Osteoblast (primary cell): ENCODE results near the gene CEP290. TPM values are rescaled to one million over a fixed set of nuclear protein-coding genes. Genes with fewer than 3 reads are reported as not detected.
A peak's percentile ranks its signal among the peaks of the same experiment; 100 is the strongest.

ENCODE experiments used
- DNase-seq: peaks from one replicate; pipeline ENCODE4 v3.0.0; 2011; ENCODE audit warnings: low spot score, mixed read lengths; ENCODE audit not compliant: insufficient read length; ENCODE audit errors: missing footprints
- H2AFZ ChIP-seq: 2 replicates; pipeline ENCODE4 v1.6.0; 2011; ENCODE audit warnings: mild to moderate bottlenecking, low read length
- H3K27ac ChIP-seq: 2 replicates; pipeline ENCODE4 v1.5.1; 2011; ENCODE audit warnings: mild to moderate bottlenecking, low read depth, low read length, moderate library complexity
- H3K27me3 ChIP-seq: 2 replicates; pipeline ENCODE4 v1.6.0; 2012; ENCODE audit warnings: mild to moderate bottlenecking, control low read depth, inconsistent platforms, low read length, moderate library complexity; ENCODE audit not compliant: insufficient read depth
- H3K36me3 ChIP-seq: 2 replicates; pipeline ENCODE4 v1.5.1; 2011; ENCODE audit warnings: mild to moderate bottlenecking, low read length, control low read depth, moderate library complexity; ENCODE audit not compliant: insufficient read depth
- H3K4me1 ChIP-seq: 2 replicates; pipeline ENCODE4 v1.5.1; 2011; ENCODE audit warnings: mild to moderate bottlenecking, low read length, control low read depth, moderate library complexity; ENCODE audit not compliant: insufficient read depth
- H3K4me2 ChIP-seq: 2 replicates; pipeline ENCODE4 v1.6.0; 2011; ENCODE audit warnings: mild to moderate bottlenecking, low read length; ENCODE audit not compliant: insufficient read depth
- H3K4me3 ChIP-seq: fragments of 200-600 bp; sonication (generic); 3 replicates; pipeline ENCODE4 v1.5.1; 2012; ENCODE audit warnings: mild to moderate bottlenecking, low read length, inconsistent platforms; ENCODE audit not compliant: insufficient read depth
- H3K79me2 ChIP-seq: 2 replicates; pipeline ENCODE4 v1.6.0; 2012; ENCODE audit warnings: mild to moderate bottlenecking, low read length, control low read depth, inconsistent platforms; ENCODE audit not compliant: insufficient read depth
- H3K9me3 ChIP-seq: 2 replicates; pipeline ENCODE4 v1.5.1; 2011; ENCODE audit warnings: low read depth, low read length, control low read depth
- H4K20me1 ChIP-seq: 2 replicates; pipeline ENCODE4 v1.6.0; 2012; ENCODE audit warnings: mild to moderate bottlenecking, low read length, control low read depth; ENCODE audit not compliant: insufficient read depth
- total RNA-seq: library from RNA; depleted of rRNA; stranded (reverse); fragments of >200 nt; gene quantifications from 2 replicates; pipeline ENCODE4 v1.2.3, GENCODE V29; 2012
- TF ChIP-seq, protein P1 (sequence below): IDR thresholded peaks from 2 replicates; pipeline ENCODE4 v1.5.1; 2011; ENCODE audit warnings: mild to moderate bottlenecking, low read depth, low read length, moderate library complexity; ENCODE audit errors: extremely low read depth

Gene CEP290
- total RNA-seq, 1 donor = 20.3 TPM

DNA sequence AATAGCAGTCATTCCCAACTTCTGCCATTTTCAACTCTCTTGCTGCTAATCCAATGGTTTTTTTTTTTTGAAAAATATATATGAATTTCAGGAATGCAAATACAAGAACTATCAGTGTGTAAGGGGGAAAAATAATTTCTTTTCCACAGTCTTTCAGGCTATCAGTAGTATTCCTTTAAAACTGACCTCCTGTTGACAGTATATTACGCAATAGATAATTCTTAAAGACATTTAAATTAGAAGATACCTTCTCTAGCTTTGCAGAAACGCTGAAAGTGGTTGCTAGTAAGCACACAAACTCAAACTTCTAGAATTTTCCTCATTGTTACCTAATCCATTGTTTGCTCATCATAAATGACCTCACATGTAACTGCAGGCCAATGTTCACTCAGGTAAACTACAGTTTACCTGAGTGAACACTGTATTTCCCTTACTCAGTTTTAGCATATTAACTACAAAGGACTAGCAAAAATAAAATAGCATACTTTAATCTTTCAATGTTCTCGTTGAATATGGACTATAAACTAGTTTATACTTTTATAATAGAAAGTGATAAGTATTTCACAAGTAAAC lies 112.7 kb downstream of the CEP290 start, which contains the start of gene C12orf50:
Gene C12orf50, minus strand, starts transcription at position 309 of the 573 bp plus-strand sequence. CDS start 2,439 bp downstream, outside the sequence.
- peak; percentile 43 for DNase-seq
- Histone ChIP-seq H3K79me2 (no peaks in the 10 kb centered on the region), H3K27ac (no peak within 1 kb of the TSS), H3K36me3 (no peaks in the 10 kb centered on the region), H3K27me3 (peaks cover 3% of the 10 kb centered on the region), H3K4me3 (no peak within 1 kb of the TSS), H3K4me1 (no peaks in the 10 kb centered on the region), H4K20me1 (no peaks in the 10 kb centered on the region), H3K4me2 (no peak within 1 kb of the TSS), H3K9me3 (no peaks in the 10 kb centered on the region), H2AFZ (no peak within 1 kb of the TSS)
- TF ChIP-seq, protein P1, sequence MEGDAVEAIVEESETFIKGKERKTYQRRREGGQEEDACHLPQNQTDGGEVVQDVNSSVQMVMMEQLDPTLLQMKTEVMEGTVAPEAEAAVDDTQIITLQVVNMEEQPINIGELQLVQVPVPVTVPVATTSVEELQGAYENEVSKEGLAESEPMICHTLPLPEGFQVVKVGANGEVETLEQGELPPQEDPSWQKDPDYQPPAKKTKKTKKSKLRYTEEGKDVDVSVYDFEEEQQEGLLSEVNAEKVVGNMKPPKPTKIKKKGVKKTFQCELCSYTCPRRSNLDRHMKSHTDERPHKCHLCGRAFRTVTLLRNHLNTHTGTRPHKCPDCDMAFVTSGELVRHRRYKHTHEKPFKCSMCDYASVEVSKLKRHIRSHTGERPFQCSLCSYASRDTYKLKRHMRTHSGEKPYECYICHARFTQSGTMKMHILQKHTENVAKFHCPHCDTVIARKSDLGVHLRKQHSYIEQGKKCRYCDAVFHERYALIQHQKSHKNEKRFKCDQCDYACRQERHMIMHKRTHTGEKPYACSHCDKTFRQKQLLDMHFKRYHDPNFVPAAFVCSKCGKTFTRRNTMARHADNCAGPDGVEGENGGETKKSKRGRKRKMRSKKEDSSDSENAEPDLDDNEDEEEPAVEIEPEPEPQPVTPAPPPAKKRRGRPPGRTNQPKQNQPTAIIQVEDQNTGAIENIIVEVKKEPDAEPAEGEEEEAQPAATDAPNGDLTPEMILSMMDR = no peak

DNA sequence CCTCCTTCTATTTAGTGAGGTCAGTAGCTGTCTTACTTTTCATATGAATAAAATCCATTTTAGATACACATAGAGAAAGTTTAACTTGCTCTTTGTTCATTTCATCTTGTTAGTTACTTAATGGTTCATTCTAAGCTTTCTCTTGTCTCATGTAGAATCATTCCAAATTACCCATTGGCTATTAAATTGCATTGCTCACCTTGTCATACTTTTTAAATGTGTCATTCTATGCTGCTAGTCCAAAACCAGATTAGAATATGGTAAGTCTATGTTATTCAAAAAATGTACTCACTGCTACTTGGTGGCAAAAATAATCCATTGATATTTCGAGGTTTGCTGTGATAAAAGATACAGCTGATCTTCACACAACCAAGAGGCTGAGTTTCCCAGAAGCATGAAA lies 115.7 kb downstream of the CEP290 start:
- no peaks in the 10 kb centered on the region for H4K20me1 ChIP-seq
- no peaks in the 10 kb centered on the region for H3K36me3 ChIP-seq
- H3K9me3 ChIP-seq = no peaks in the 10 kb centered on the region
- H3K4me2 ChIP-seq = no peak overlapping the region
- H3K79me2 ChIP-seq = no peaks in the 10 kb centered on the region
- H2AFZ ChIP-seq = no peak overlapping the region
- H3K4me3 ChIP-seq = no peak overlapping the region
- no peak overlapping the region for H3K27ac ChIP-seq
- no peak for DNase-seq
- H3K4me1 ChIP-seq = no peaks in the 10 kb centered on the region
- peaks cover 4% of the 10 kb centered on the region for H3K27me3 ChIP-seq
- TF ChIP-seq, protein P1 = no peak

DNA sequence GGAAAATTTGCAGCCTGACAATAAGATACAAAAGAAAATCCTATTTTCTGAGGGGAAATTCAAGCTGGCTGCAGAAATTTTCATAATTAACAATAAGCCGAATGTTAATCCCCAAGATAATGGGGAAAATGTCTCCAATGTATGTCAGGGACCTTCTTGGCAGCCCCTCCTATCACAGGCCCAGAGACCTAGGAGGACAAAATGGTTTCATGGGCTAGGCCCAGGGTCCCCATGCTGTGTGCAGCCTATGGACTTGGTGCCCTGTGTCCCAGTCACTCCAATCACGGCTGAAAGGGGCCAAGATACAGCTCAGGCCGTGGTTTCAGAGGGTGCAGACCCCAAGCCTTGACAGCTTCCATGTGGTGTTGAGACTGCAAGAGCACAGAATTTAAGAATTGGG lies 123.9 kb downstream of the CEP290 start:
- Histone ChIP-seq H3K4me1 (no peaks in the 10 kb centered on the region), H3K4me3 (no peak overlapping the region), H3K27ac (no peak overlapping the region), H4K20me1 (no peaks in the 10 kb centered on the region), H3K27me3 (no peaks in the 10 kb centered on the region), H3K4me2 (no peak overlapping the region), H3K9me3 (peaks cover 3% of the 10 kb centered on the region), H3K79me2 (no peaks in the 10 kb centered on the region), H2AFZ (no peak overlapping the region), H3K36me3 (no peaks in the 10 kb centered on the region)
- no peak for DNase-seq
- TF ChIP-seq, protein P1 = no peak

DNA sequence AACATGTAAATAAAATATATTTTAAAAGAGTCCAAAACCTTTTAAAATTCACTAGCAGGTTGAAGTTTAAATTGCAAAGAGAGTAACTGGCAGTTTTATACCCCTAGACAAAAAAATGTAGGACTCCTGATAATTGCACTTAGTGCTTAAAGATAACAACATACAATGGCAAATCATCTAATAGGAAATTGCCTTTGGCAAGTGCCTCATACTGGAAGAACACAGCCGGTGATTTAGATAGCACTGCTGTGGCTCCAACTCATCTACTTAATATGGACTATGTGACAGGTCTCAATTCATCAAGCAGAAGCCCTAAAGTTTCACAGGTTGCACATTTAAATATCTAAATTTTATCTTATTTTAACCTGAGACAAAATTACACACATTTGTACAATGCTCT lies 126.1 kb downstream of the CEP290 start:
- no peak for DNase-seq
- no peaks in the 10 kb centered on the region for H3K27me3 ChIP-seq
- no peaks in the 10 kb centered on the region for H3K36me3 ChIP-seq
- H3K27ac ChIP-seq = no peak overlapping the region
- no peaks in the 10 kb centered on the region for H3K79me2 ChIP-seq
- no peaks in the 10 kb centered on the region for H3K4me1 ChIP-seq
- TF ChIP-seq, protein P1 = no peak
- H3K4me2 ChIP-seq = no peak overlapping the region
- no peak overlapping the region for H2AFZ ChIP-seq
- peaks cover 3% of the 10 kb centered on the region for H3K9me3 ChIP-seq
- H3K4me3 ChIP-seq = no peak overlapping the region
- H4K20me1 ChIP-seq = no peaks in the 10 kb centered on the region
